Ovary (tissue), 9 donors: ENCODE results near the gene ZNF154. TPM values are rescaled to one million over a fixed set of nuclear protein-coding genes. Genes with fewer than 3 reads are reported as not detected.

Source experiments
- DNase-seq, 5 donors: peaks; one replicate each; pipeline ENCODE4 v3.0.0-alpha.2; 2019 to 2020
- H3K27ac ChIP-seq, 2 donors: fragments of 200-600 bp; one replicate each; pipeline versions ENCODE4 v1.5.1 to v1.8.0; 2019 to 2022
- H3K27me3 ChIP-seq: fragments of 200-600 bp; one replicate; pipeline ENCODE4 v1.8.0; 2022
- H3K36me3 ChIP-seq: fragments of 200-600 bp; sonication (generic); one replicate; pipeline ENCODE4 v1.5.1; 2019
- H3K4me1 ChIP-seq: one replicate; pipeline ENCODE4 v1.8.1; 2013; ENCODE audit warnings: mild to moderate bottlenecking, moderate library complexity; ENCODE audit not compliant: insufficient read depth
- H3K4me3 ChIP-seq: fragments of 200-600 bp; sonication (generic); one replicate; pipeline ENCODE4 v1.5.1; 2017
- H3K9me3 ChIP-seq, 2 donors: fragments of 200-600 bp in 1 of 2; sonication (generic) in 1 of 2; one replicate each; pipeline versions ENCODE4 v1.5.1 to v1.8.1; 2013 to 2019; ENCODE audit warnings: mild to moderate bottlenecking in 1 of 2, moderate library complexity in 1 of 2
- CTCF ChIP-seq, 3 donors: fragments of 450-650 bp in 2 of 3; fragments of 200-600 bp in 1 of 3; IDR thresholded peaks; one replicate each; pipeline versions ENCODE4 v1.5.1 to v1.8.0; 2016 to 2022; ENCODE audit warnings: antibody characterized with exemption in 3 of 3, mild to moderate bottlenecking in 1 of 3
- EP300 ChIP-seq: sonication (generic); formaldehyde crosslinking; IDR thresholded peaks from one replicate; pipeline ENCODE4 v1.6.1; 2017; ENCODE audit warnings: antibody characterized with exemption
- POLR2A ChIP-seq: fragments of 450-650 bp; IDR thresholded peaks from one replicate; pipeline ENCODE4 v1.6.1; 2017; ENCODE audit warnings: antibody characterized with exemption, mild to moderate bottlenecking, moderate library complexity
- WGBS, 3 donors: extraction: QIAGEN DNeasy Blood & Tissue Kit in 1 of 3; methylation state at CpG; one replicate each; pipeline versions ENCODE4 v1.1.5 to v1.1.7; 2013 to 2017; 5-methylcytosine and 5-hydroxymethylcytosine counted together
- intact Hi-C, 4 donors: fragments of 100-400 bp; cut with DNase I; formaldehyde crosslinking; loops; one replicate each; pipeline versions ENCODE4 v1.11.0 to v1.15.1; 2022 to 2023
- polyA plus RNA-seq, 2 donors: library from polyadenylated mRNA; stranded (reverse); fragments of 200-250 nt in 1 of 2; fragments of 350-450 nt in 1 of 2; fragmentation: Illumina TruSeq in 1 of 2; extraction: RNeasy Lipid Tissue Mini Kit (QIAGEN cat#74804) in 1 of 2; gene quantifications; one replicate each; pipeline ENCODE4 v1.2.3, GENCODE V29; 2013 to 2014
- total RNA-seq, 7 donors: library from RNA; depleted of rRNA in 2 of 7; stranded (reverse); fragments of >200 nt in 2 of 7; fragmentation: NEBNext Ultra II Directional in 3 of 7; extraction: Animal tissue kit (Norgen Biotek cat#: 25700) in 3 of 7; gene quantifications; one replicate each; pipeline versions ENCODE4 v1.1.0 to v1.2.4, GENCODE V29; 2016 to 2023
- donor health status: DM: no; HTN: no; CAD: no; lungs with moderate emphysema.
- donor health status: DM: no; HTN: no; CAD: no.
- donor health status: Bipolar disorder and iron deficiency.
- donor health status: DM: yes; HTN: yes; CAD: no.
- donor health status: DM: no; HTN: no; CAD: no.
- donor health status: DM: yes; HTN: yes; CAD: no.

The ZNF154 gene
- total and polyA plus RNA-seq, 9 donors: 1.1 to 10.4 (median 2.4) TPM

DNA sequence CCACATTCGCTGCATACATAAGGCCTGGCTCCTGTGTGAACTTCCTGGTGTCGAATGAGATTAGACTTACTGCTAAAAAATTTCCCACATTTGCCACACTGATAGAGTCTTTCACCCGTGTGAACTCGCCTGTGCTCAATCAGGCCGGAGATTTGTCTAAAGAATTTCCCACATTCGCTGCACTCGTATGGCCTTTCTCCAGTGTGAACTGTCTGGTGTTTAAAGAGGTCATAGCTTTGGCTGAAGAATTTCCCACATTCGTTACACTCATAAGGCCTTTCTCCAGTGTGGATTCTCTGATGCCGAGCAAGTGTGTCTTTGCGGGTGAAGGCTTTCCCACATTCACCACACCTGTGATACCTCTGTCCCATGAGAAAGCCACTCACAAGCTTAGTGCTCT, 11.9 kb upstream of the ZNF154 start:
- no peak for DNase-seq
- no peaks in the 10 kb centered on the region for H3K36me3 ChIP-seq
- intact Hi-C loops: no loop called here
- H3K9me3 ChIP-seq: peaks cover 8 to 69% of the 10 kb centered on the region in 2 donors
- no peaks in the 10 kb centered on the region for H3K27me3 ChIP-seq
- H3K27ac ChIP-seq: no peak overlapping the region
- H3K4me3 ChIP-seq: no peak overlapping the region
- no peak for TF ChIP-seq EP300
- TF ChIP-seq CTCF (IDR thresholded peaks at IDR 0.05): no peak
- no peak for TF ChIP-seq POLR2A
- 96 to 97% (median 97%) methylated on average over 10 of the region's 10 CpGs for WGBS, 3 donors
- H3K4me1 ChIP-seq: no peaks in the 10 kb centered on the region

DNA sequence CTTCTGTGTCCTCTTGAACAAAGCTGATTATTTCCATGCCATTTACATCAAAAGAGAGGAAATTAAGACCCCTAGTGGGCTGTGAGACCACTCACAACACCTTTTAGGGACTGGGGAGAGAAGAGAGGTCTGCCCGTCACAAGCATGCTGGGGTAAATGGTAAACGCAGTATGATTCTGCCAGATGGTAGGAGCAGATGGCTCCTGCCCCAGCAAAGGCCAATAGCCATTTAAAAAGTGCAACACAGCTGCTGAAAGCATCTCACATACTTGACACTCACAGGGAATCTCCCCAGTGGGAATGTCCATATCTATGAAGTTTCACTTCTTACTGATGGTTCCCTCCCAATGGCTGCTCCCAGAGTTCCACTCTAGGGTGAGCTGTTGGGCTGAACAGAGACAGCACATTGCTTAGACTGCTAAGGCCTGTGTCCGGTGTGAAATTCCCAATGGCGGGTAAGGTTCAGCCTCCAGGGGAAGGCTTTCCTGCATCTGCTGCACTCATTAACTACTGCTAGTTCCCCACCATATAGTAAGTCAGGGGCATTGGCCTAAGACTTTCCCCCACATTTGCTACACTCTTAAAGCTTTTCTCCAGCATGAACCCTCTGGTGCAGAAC, 11.0 kb upstream of the ZNF154 start:
- TF ChIP-seq POLR2A: no peak
- no peak for TF ChIP-seq EP300
- TF ChIP-seq CTCF (IDR thresholded peaks at IDR 0.05): no peak
- Histone ChIP-seq H3K27ac (no peak overlapping the region), H3K4me3 (no peak overlapping the region), H3K9me3 (peaks cover 8 to 63% of the 10 kb centered on the region in 2 donors), H3K36me3 (no peaks in the 10 kb centered on the region), H3K27me3 (no peaks in the 10 kb centered on the region), H3K4me1 (no peaks in the 10 kb centered on the region)
- WGBS, 3 donors: 79 to 91% (median 87%) methylated on average over 4 of the region's 4 CpGs
- intact Hi-C loops: no loop called here
- no peak for DNase-seq

DNA sequence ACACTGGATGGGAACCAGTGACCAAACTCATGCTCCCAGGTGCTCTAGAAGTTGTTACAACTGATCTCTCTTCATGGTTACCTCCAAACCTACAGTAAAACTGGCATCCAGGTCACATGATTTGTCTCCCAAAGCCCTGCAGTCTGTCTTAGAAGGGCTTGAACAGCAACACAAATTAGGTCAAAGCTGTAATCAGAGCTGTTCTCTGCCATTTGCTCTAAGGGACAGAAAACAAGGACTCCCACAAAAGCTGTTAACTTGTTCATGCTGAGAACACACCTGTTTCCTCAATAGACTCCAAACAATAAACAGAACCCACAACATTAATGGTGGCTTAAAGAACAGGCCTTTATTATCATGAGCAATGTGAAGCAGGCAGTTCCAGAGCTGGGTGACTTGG, 10.4 kb upstream of the ZNF154 start:
- DNase-seq: no peak
- no peaks in the 10 kb centered on the region for H3K36me3 ChIP-seq
- peaks cover 8 to 65% of the 10 kb centered on the region in 2 donors for H3K9me3 ChIP-seq
- intact Hi-C loops: no loop called here
- H3K27me3 ChIP-seq: no peaks in the 10 kb centered on the region
- no peak overlapping the region for H3K27ac ChIP-seq
- H3K4me1 ChIP-seq: no peaks in the 10 kb centered on the region
- TF ChIP-seq CTCF (IDR thresholded peaks at IDR 0.05) (no peak), EP300 (no peak), POLR2A (no peak)
- no peak overlapping the region for H3K4me3 ChIP-seq

- TF ChIP-seq CTCF (IDR thresholded peaks at IDR 0.05) (no peak), POLR2A (no peak), EP300 (no peak)
- 74 to 84% (median 79%) methylated on average over 1 of the region's 1 CpG for WGBS, 3 donors
- H3K9me3 ChIP-seq: peaks cover 0 to 52% of the 10 kb centered on the region in 2 donors
These were observed 3.2 kb upstream of the ZNF154 start for GRCh38 chr19:57712222-57712621.

More at GRCh38 chr19:57712222-57712621, 3.2 kb upstream of the ZNF154 start:
- H3K27me3 ChIP-seq: no peaks in the 10 kb centered on the region
- H3K4me1 ChIP-seq: no peaks in the 10 kb centered on the region
- H3K4me3 ChIP-seq: no peak overlapping the region
- intact Hi-C loops: no loop called here
- DNase-seq: no peak
- H3K36me3 ChIP-seq: no peaks in the 10 kb centered on the region
- no peak overlapping the region for H3K27ac ChIP-seq
